Neural crest cell (in vitro differentiated cells): ENCODE measurements around the gene HDAC6. TPM values are rescaled to one million over a fixed set of nuclear protein-coding genes. Genes with fewer than 3 reads are reported as not detected.

Experiments
- DNase-seq: peaks from one replicate; pipeline ENCODE4 v3.0.0; 2021; ENCODE audit warnings: low read depth, mixed read lengths, low spot score
- H3K27ac Mint-ChIP-seq: one replicate; pipeline ENCODE4 v1.8.0; 2021; ENCODE audit warnings: mild to moderate bottlenecking, mixed read lengths; ENCODE audit not compliant: unreplicated experiment
- H3K27me3 Mint-ChIP-seq: 2 replicates; pipeline ENCODE4 v1.8.0; 2021; ENCODE audit warnings: low read depth, mild to moderate bottlenecking, mixed read lengths
- H3K36me3 Mint-ChIP-seq: 2 replicates; pipeline ENCODE4 v1.8.0; 2021; ENCODE audit warnings: low read depth, mild to moderate bottlenecking, mixed read lengths
- H3K4me1 Mint-ChIP-seq: 2 replicates; pipeline ENCODE4 v1.8.0; 2021; ENCODE audit warnings: mixed read lengths
- H3K4me3 Mint-ChIP-seq: one replicate; pipeline ENCODE4 v1.8.0; 2021; ENCODE audit warnings: mild to moderate bottlenecking, mixed read lengths
- H3K9me3 Mint-ChIP-seq: 2 replicates; pipeline ENCODE4 v1.8.0; 2021; ENCODE audit warnings: mixed read lengths
- CTCF ChIP-seq: fragments of 200-600 bp; sonication (generic); conservative IDR thresholded peaks from 2 replicates; pipeline ENCODE4 v1.5.0; 2021; ENCODE audit warnings: antibody characterized with exemption, mild to moderate bottlenecking
- total RNA-seq: library from RNA; stranded (reverse); gene quantifications from 2 replicates; pipeline ENCODE4 v1.2.1, GENCODE V29; 2021

Gene HDAC6
- total RNA-seq, 1 donor from 2014 or later, result 183 TPM

DNA sequence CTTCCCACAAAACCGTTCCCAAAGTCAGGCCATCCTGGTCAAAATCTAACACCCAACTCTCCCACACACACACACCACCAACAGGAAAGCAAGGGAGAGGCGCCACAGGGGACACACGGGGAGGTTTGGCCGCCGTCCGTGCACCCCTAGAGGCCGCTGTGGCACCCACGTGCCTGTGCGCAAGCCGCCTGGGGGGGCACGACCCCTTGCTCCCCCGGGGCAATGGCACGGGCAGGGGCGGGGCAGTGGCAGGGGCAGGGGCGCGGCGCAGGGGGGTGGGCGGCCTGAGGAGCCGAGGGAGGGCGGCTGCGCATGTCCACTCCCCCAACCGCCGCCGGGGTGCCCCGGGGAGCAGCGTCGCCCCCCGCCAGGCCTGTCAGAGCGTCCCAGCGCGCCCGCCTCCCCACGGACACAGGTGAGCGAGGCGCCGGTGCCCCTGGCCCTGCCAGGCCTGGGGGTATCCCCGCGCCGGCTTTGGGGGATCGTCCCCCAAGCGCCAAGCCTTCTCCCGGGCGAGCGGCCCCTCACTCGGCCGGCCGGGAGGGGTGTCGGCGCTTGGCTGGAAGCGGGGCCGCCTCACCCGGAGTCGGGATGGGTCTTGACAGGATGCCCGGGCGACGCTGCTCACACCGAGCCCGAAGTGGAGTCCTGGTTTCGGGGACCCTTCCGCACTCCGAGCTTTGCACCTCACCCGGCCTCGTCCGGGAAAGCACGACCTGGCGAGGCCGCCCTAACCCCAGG, 24.4 kb downstream of the HDAC6 start, which contains the start of gene ERAS:
TSS of gene ERAS (plus strand) at position 379 of the 741 bp plus-strand sequence. CDS start 2,611 bp downstream, outside the sequence.
- Mint-ChIP-seq H3K9me3 (no peaks in the 10 kb centered on the region), H3K27ac (no peak within 1 kb of the TSS)

GRCh38 chrX:48826876-48827653, 25.2 kb downstream of the HDAC6 start:
- Mint-ChIP-seq H3K4me1 (no peaks in the 10 kb centered on the region), H3K36me3 (peaks cover 31% of the 10 kb centered on the region), H3K27me3 (peaks cover 19% of the 10 kb centered on the region), H3K4me3 (no peak overlapping the region), H3K9me3 (no peaks in the 10 kb centered on the region), H3K27ac (no peak overlapping the region)
- no peak for TF ChIP-seq CTCF
- DNase-seq, result no peak

More for the DNA sequence above, 24.4 kb downstream of the HDAC6 start, which contains the start of gene ERAS:
- no peak for TF ChIP-seq CTCF
- peaks cover 33% of the 10 kb centered on the region for H3K36me3 Mint-ChIP-seq
- peaks cover 16% of the 10 kb centered on the region for H3K27me3 Mint-ChIP-seq
- no peak within 1 kb of the TSS for H3K4me3 Mint-ChIP-seq
- DNase-seq, result no peak
- no peaks in the 10 kb centered on the region for H3K4me1 Mint-ChIP-seq

- TF ChIP-seq CTCF, result no peak
- Mint-ChIP-seq H3K4me1 (no peaks in the 10 kb centered on the region), H3K36me3 (peaks cover 30% of the 10 kb centered on the region), H3K9me3 (no peaks in the 10 kb centered on the region), H3K27ac (no peak overlapping the region), H3K4me3 (no peak overlapping the region), H3K27me3 (peaks cover 24% of the 10 kb centered on the region)
- no peak for DNase-seq
These were observed 25.7 kb downstream of the HDAC6 start for GRCh38 chrX:48827654-48827968.

- H3K27me3 Mint-ChIP-seq, result peaks cover 40% of the 10 kb centered on the region
- no peak for TF ChIP-seq CTCF
- no peak overlapping the region for H3K4me3 Mint-ChIP-seq
- peaks cover 4% of the 10 kb centered on the region for H3K4me1 Mint-ChIP-seq
- H3K27ac Mint-ChIP-seq, result no peak overlapping the region
- H3K36me3 Mint-ChIP-seq, result peaks cover 26% of the 10 kb centered on the region
- DNase-seq, result no peak
- H3K9me3 Mint-ChIP-seq, result no peaks in the 10 kb centered on the region
These were observed 27.3 kb downstream of the HDAC6 start for GRCh38 chrX:48829016-48829735.

GRCh38 chrX:48831136-48831908, 29.5 kb downstream of the HDAC6 start:
- H3K4me1 Mint-ChIP-seq, result peaks cover 12% of the 10 kb centered on the region
- peaks cover 13% of the 10 kb centered on the region for H3K36me3 Mint-ChIP-seq
- H3K9me3 Mint-ChIP-seq, result no peaks in the 10 kb centered on the region
- no peak overlapping the region for H3K27ac Mint-ChIP-seq
- H3K27me3 Mint-ChIP-seq, result peaks cover 57% of the 10 kb centered on the region
- DNase-seq, result no peak
- TF ChIP-seq CTCF, result no peak
- no peak overlapping the region for H3K4me3 Mint-ChIP-seq
